ENCODE measurements around the gene DEGS1.

The DEGS1 gene

GRCh38 chr1:224212618-224213061, 29.6 kb downstream of the DEGS1 start:
- H3K4me3 ChIP-seq (ENCODE audit: low read depth, low read length) = no peak overlapping the region

GRCh38 chr1:224213438-224214119, 30.5 kb downstream of the DEGS1 start:
- H3K4me3 ChIP-seq (ENCODE audit: low read depth, low read length) = no peak overlapping the region

- no peak overlapping the region for H3K4me3 ChIP-seq (ENCODE audit: low read depth, low read length)
Observed at GRCh38 chr1:224216382-224216781, 33.3 kb downstream of the DEGS1 start.

- H3K4me3 ChIP-seq (ENCODE audit: low read depth, low read length) = no peak overlapping the region
Observed at GRCh38 chr1:224217655-224218623, 34.9 kb downstream of the DEGS1 start.

GRCh38 chr1:224219011-224219611, 36.1 kb downstream of the DEGS1 start:
- no peak overlapping the region for H3K4me3 ChIP-seq (ENCODE audit: low read depth, low read length)

GRCh38 chr1:224219612-224220059, 36.6 kb downstream of the DEGS1 start:
- H3K4me3 ChIP-seq (ENCODE audit: low read depth, low read length) = no peak overlapping the region

GRCh38 chr1:224223819-224224714, 41.0 kb downstream of the DEGS1 start:
- no peak overlapping the region for H3K4me3 ChIP-seq (ENCODE audit: low read depth, low read length)

- no peak overlapping the region for H3K4me3 ChIP-seq (ENCODE audit: low read depth, low read length)
Observed at GRCh38 chr1:224226849-224227502, 43.9 kb downstream of the DEGS1 start.

GRCh38 chr1:224234017-224234416, 51.0 kb downstream of the DEGS1 start:
- no peak overlapping the region for H3K4me3 ChIP-seq (ENCODE audit: low read depth, low read length)

GRCh38 chr1:224235813-224236493, 52.9 kb downstream of the DEGS1 start:
- H3K4me3 ChIP-seq (ENCODE audit: low read depth, low read length) = no peak overlapping the region

GRCh38 chr1:224237119-224237881, 54.3 kb downstream of the DEGS1 start:
- no peak overlapping the region for H3K4me3 ChIP-seq (ENCODE audit: low read depth, low read length)

GRCh38 chr1:224238212-224238611, 55.2 kb downstream of the DEGS1 start:
- H3K4me3 ChIP-seq (ENCODE audit: low read depth, low read length) = no peak overlapping the region

GRCh38 chr1:224238756-224239155, 55.7 kb downstream of the DEGS1 start:
- no peak overlapping the region for H3K4me3 ChIP-seq (ENCODE audit: low read depth, low read length)
